ENCODE data around the gene THG1L.
A peak's percentile ranks its signal among the peaks of the same experiment; 100 is the strongest.

The THG1L gene

DNA sequence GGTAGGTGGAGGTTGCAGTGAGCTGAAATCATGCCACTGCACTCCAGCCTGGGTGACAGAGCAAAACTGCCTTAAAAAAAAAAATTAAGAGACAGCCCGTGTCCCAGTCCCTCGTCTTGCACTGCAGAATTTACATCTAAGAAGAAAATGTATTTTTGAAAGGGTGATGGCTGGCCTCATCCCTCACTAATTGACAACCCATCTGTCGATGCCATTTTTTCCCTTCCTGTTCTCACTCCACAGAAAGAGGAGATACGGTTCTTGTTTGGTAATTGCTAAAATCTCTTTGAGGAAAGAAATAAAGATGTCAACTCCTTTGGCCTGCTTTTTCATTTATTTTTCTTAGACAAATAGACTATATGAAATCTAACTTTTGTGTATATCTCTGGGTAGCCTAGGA is 9.9 kb downstream of the THG1L start:
- H3K36me3 ChIP-seq (ENCODE audit: control insufficient read depth in 2 of 2, insufficient read depth in 2 of 2, low read length in 2 of 2), result peaks cover 9 to 10% of the 10 kb centered on the region in 2 donors

DNA sequence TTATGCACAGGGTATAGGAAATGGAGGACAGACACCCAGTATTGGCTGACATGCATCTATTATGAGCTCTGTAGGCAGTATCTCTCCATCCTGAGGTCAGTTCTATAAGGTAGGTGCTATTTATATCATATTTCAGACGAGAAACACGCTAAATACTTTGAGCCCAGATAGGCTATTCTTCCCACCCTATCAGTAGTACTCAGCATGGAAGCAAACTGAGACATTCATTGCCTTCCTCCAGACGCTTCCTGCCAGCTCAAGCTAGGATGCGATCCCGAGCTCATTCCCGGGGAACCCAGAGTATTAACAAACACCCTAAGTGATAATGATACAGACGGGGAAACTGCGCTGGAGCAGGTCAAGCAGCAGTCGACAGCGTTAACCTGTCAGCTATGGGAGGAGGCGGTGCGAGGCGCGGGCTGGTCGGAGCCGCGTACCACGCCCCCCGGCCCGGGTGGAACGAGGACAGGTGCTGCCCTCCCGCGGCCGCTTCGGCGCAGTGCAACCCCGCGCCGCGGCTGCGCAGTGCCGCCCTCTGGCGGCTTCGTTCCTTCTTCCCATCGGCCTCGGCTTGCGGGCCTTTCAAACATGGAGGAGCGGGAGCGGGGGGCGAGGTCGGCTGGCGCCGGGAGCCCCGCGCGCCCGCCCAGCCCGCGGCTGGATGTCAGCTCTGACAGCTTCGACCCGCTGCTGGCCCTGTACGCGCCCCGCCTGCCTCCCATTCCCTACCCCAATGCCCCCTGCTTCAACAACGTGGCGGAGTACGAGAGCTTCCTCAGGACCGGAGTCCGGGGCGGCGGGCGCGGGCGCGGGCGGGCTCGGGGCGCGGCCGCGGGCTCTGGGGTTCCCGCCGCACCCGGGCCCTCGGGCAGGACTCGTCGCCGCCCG is 12.2 kb downstream of the THG1L start, which contains the start of gene LSM11:
Gene LSM11 (plus strand): TSS at position 550 of the 888 bp plus-strand sequence. CDS start 39 bp downstream, at position 589.
- Histone ChIP-seq H3K27me3 (ENCODE audit: control insufficient read depth in 2 of 2, insufficient read depth in 2 of 2, low read length in 2 of 2) (no peaks in the 10 kb centered on the region), H3K9ac (ENCODE audit: low read depth in 1 of 2, low read length in 2 of 2) (peak within 1 kb of the TSS; percentile 75 to 77), H3K27ac (ENCODE audit: low read depth in 2 of 2, low read length in 2 of 2) (peak within 1 kb of the TSS; percentile 26 to 38)

More for the DNA sequence above, 9.9 kb downstream of the THG1L start:
- Histone ChIP-seq H3K4me1 (ENCODE audit: control insufficient read depth in 2 of 2, insufficient read depth in 2 of 2, low read length in 2 of 2) (peaks cover 12 to 14% of the 10 kb centered on the region in 2 donors), H3K27me3 (ENCODE audit: control insufficient read depth in 2 of 2, insufficient read depth in 2 of 2, low read length in 2 of 2) (no peaks in the 10 kb centered on the region), H3K4me3 (ENCODE audit: low read length in 2 of 2) (no peak overlapping the region), H3K9ac (ENCODE audit: low read depth in 1 of 2, low read length in 2 of 2) (no peak overlapping the region), H3K27ac (ENCODE audit: low read depth in 2 of 2, low read length in 2 of 2) (no peak overlapping the region), H3K9me3 (ENCODE audit: control insufficient read depth in 2 of 2, low read length in 2 of 2) (no peaks in the 10 kb centered on the region)

DNA sequence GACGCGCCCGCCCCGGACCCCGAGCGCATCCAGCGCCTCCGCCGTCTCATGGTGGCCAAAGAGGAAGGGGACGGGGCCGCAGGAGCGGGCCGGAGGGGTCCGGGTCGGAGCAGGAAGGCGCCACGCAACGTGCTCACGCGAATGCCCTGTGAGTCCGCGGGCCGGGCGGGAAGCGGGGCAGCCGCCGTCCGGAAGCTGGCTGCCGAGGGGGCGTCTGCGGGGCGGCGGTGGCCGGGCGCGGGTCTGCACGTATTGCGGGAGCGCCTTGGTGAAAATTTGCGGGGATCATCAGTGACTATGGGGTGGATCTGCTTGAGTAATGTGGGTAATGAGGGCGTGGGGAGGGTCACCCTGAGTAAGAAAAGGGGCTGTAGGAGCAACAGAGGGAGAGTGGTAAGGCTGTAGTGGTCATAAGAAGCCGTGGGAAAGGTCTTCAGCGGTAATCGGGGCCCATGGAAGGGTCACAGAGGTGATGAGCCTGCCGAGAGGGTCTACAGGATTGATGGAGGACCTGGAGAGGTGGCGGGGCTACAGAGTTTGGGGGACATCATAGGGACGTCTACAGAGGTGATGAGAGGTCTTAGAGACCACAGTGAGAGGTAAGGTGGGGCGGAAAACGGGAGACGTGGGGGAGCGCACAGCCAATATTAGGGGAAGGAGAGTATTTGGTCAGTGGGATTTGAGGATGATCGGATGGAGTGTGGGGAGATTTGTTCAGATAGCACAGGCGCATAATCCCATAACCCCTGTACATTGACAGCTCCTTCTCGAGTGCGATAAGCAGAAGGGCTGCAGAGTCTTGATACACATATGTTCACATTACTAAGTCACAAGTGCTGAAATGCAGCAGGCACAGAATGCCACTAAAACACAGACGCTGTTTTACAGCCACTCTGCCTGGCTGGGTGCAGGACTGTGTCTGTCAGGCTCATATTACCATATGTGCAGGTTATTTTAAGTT is 13.1 kb downstream of the THG1L start:
- Histone ChIP-seq H3K27me3 (ENCODE audit: control insufficient read depth in 2 of 2, insufficient read depth in 2 of 2, low read length in 2 of 2) (no peaks in the 10 kb centered on the region), H3K9me3 (ENCODE audit: control insufficient read depth in 2 of 2, low read length in 2 of 2) (no peaks in the 10 kb centered on the region), H3K4me3 (ENCODE audit: low read length in 2 of 2) (peak overlapping the region; percentile 81 to 88), H3K36me3 (ENCODE audit: control insufficient read depth in 2 of 2, insufficient read depth in 2 of 2, low read length in 2 of 2) (peaks cover 3 to 6% of the 10 kb centered on the region in 2 donors), H3K27ac (ENCODE audit: low read depth in 2 of 2, low read length in 2 of 2) (no peak overlapping the region), H3K4me1 (ENCODE audit: control insufficient read depth in 2 of 2, insufficient read depth in 2 of 2, low read length in 2 of 2) (peaks cover 11 to 12% of the 10 kb centered on the region in 2 donors), H3K9ac (ENCODE audit: low read depth in 1 of 2, low read length in 2 of 2) (peak overlapping the region; percentile 75 to 77)

More for the DNA sequence above, 12.2 kb downstream of the THG1L start, which contains the start of gene LSM11:
- H3K9me3 ChIP-seq (ENCODE audit: control insufficient read depth in 2 of 2, low read length in 2 of 2), result no peaks in the 10 kb centered on the region
- H3K36me3 ChIP-seq (ENCODE audit: control insufficient read depth in 2 of 2, insufficient read depth in 2 of 2, low read length in 2 of 2), result peaks cover 6 to 9% of the 10 kb centered on the region in 2 donors
- peak within 1 kb of the TSS; percentile 81 to 88 for H3K4me3 ChIP-seq (ENCODE audit: low read length in 2 of 2)
- peaks cover 11 to 12% of the 10 kb centered on the region in 2 donors for H3K4me1 ChIP-seq (ENCODE audit: control insufficient read depth in 2 of 2, insufficient read depth in 2 of 2, low read length in 2 of 2)

DNA sequence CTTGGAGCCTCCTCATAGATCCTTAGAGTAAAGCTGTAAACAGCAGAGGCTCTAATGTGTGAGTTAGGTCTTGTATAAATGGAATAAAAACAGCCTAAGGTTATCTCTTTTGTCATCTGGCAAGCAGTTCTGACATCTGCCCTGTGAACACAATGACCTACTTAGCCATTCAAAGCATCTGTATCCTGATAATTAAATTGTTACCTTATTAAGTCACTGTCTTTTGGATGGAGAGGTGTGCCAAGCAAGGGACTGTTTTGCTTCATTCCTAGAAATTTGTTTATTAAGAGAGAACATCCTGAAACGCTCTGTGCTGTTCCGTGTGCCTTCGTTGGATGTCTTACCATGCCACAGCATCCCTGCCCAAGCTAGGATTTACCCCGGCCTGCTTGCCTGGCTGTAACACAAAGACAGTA is 13.8 kb downstream of the THG1L start:
- H3K9ac ChIP-seq (ENCODE audit: low read depth in 1 of 2, low read length in 2 of 2), result no peak overlapping the region
- no peak overlapping the region for H3K27ac ChIP-seq (ENCODE audit: low read depth in 2 of 2, low read length in 2 of 2)
- no peaks in the 10 kb centered on the region for H3K36me3 ChIP-seq (ENCODE audit: control insufficient read depth in 2 of 2, insufficient read depth in 2 of 2, low read length in 2 of 2)
- H3K4me3 ChIP-seq (ENCODE audit: low read length in 2 of 2), result peak overlapping the region in 1 of 2 donors; percentile 88
- no peaks in the 10 kb centered on the region for H3K27me3 ChIP-seq (ENCODE audit: control insufficient read depth in 2 of 2, insufficient read depth in 2 of 2, low read length in 2 of 2)
- H3K4me1 ChIP-seq (ENCODE audit: control insufficient read depth in 2 of 2, insufficient read depth in 2 of 2, low read length in 2 of 2), result peaks cover 11 to 12% of the 10 kb centered on the region in 2 donors
- H3K9me3 ChIP-seq (ENCODE audit: control insufficient read depth in 2 of 2, low read length in 2 of 2), result no peaks in the 10 kb centered on the region

DNA sequence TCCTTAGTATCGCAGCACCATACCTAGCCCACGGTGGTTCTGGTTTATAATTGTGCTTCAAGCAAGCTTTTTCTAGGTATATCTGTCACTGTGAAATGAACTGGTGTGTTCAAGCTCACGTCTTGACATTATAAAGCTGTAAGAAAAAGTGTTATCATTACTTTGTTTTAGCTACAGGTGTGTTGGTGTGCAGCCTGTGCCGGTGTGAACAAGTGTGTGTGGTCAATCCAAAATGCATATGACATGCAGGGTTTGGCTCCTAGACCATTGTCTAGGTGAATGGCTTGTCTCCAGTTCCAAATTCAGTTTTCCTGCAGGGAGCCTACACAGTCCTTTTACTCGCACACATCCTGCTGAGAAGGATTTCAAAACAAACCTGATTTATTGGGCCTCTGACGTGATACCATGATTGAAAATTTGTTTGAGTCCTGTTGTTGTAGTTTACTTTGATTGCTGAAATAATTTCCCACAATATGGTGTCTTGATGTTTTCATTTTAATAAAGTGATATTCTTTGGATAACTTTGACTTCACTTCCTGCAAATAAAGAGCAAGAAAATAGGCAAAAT is 16.0 kb downstream of the THG1L start:
- no peak overlapping the region for H3K9ac ChIP-seq (ENCODE audit: low read depth in 1 of 2, low read length in 2 of 2)
- H3K9me3 ChIP-seq (ENCODE audit: control insufficient read depth in 2 of 2, low read length in 2 of 2), result no peaks in the 10 kb centered on the region
- H3K36me3 ChIP-seq (ENCODE audit: control insufficient read depth in 2 of 2, insufficient read depth in 2 of 2, low read length in 2 of 2), result peaks cover 0 to 2% of the 10 kb centered on the region in 2 donors
- H3K4me1 ChIP-seq (ENCODE audit: control insufficient read depth in 2 of 2, insufficient read depth in 2 of 2, low read length in 2 of 2), result peaks cover 11 to 12% of the 10 kb centered on the region in 2 donors
- H3K27ac ChIP-seq (ENCODE audit: low read depth in 2 of 2, low read length in 2 of 2), result no peak overlapping the region
- no peaks in the 10 kb centered on the region for H3K27me3 ChIP-seq (ENCODE audit: control insufficient read depth in 2 of 2, insufficient read depth in 2 of 2, low read length in 2 of 2)
- no peak overlapping the region for H3K4me3 ChIP-seq (ENCODE audit: low read length in 2 of 2)

DNA sequence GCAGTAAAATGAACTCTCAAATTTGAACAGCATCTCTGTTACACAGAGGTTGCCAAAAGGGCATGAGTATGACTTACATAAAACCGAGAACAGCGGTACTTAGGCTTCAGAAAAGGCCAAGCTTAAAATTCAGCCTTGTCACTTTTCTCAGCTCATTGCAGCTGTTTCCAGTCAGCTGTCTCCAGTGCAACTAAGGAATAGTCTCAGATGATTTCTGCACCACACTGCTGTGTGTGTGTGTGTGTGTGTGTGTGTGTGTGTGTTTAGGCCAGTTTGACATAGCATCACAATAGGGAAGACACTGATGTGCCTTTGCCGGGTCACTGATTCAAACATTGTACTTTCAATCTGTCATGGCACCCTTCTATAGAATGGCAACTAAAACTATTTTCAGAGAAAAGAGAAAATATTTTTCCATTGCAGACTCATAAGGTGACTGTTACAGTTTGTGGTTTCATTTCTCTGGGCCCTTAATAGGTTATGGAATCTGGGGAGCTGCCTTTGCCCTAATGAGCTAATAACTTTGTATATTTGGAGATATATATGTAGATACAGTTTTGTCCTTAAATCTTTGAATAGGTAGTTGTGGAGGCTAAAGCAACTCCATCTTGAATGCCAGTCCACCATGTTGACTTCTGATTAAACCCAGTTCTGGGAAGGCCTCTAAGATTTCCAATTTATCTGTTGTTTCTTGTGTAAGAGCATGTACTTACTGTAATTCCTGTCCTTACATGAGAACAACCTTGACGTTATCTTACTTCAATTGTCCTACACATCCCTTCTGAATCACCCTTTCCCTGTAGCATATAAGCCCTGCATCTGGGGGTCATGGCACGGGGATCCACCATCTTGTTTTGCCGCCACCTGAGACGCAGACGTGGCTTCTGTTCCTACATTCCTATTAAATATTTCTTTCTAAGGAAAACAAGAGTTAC is 16.8 kb downstream of the THG1L start:
- H3K4me3 ChIP-seq (ENCODE audit: low read length in 2 of 2), result no peak overlapping the region
- no peaks in the 10 kb centered on the region for H3K27me3 ChIP-seq (ENCODE audit: control insufficient read depth in 2 of 2, insufficient read depth in 2 of 2, low read length in 2 of 2)
- H3K27ac ChIP-seq (ENCODE audit: low read depth in 2 of 2, low read length in 2 of 2), result no peak overlapping the region
- H3K36me3 ChIP-seq (ENCODE audit: control insufficient read depth in 2 of 2, insufficient read depth in 2 of 2, low read length in 2 of 2), result peaks cover under 1 to 6% of the 10 kb centered on the region in 2 donors
- no peaks in the 10 kb centered on the region for H3K9me3 ChIP-seq (ENCODE audit: control insufficient read depth in 2 of 2, low read length in 2 of 2)
- no peak overlapping the region for H3K9ac ChIP-seq (ENCODE audit: low read depth in 1 of 2, low read length in 2 of 2)
- H3K4me1 ChIP-seq (ENCODE audit: control insufficient read depth in 2 of 2, insufficient read depth in 2 of 2, low read length in 2 of 2), result peaks cover 10 to 11% of the 10 kb centered on the region in 2 donors

DNA sequence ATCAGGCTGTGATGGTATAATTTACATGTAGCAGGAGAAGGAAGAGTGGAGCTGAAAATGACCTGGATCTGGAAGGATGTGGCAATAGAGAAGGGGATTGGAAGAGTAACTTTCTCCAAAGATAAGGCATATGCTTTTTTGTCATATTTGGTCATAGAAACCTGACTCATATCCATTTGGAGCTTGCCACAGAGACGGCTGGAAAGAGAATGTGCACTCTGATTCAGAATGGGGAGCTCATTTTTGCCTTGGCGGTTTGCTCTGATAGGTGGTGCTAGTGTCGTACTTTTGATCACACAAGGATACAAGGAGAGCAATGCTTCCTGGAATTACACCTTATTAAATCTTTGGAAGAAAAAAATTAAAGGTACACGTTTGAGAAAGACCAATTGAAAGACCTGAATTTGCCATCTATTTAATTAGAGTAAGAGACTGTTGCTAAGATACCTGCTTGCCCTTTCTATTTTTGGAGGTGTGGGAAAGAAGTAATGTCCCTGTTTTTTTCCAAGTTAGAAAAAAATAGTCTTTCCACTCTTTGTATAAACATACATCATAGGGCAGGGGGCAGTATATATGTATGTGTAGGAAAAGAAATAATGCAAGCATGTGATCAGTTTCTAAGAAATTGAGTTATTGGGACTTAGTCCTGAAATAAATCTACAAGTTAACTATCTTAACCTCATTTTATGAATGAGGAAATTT is 17.7 kb downstream of the THG1L start:
- H3K9me3 ChIP-seq (ENCODE audit: control insufficient read depth in 2 of 2, low read length in 2 of 2), result no peaks in the 10 kb centered on the region
- no peak overlapping the region for H3K9ac ChIP-seq (ENCODE audit: low read depth in 1 of 2, low read length in 2 of 2)
- no peaks in the 10 kb centered on the region for H3K27me3 ChIP-seq (ENCODE audit: control insufficient read depth in 2 of 2, insufficient read depth in 2 of 2, low read length in 2 of 2)
- H3K4me3 ChIP-seq (ENCODE audit: low read length in 2 of 2), result no peak overlapping the region
- no peak overlapping the region for H3K27ac ChIP-seq (ENCODE audit: low read depth in 2 of 2, low read length in 2 of 2)
- peaks cover 7 to 8% of the 10 kb centered on the region in 2 donors for H3K4me1 ChIP-seq (ENCODE audit: control insufficient read depth in 2 of 2, insufficient read depth in 2 of 2, low read length in 2 of 2)
- peaks cover 9 to 10% of the 10 kb centered on the region in 2 donors for H3K36me3 ChIP-seq (ENCODE audit: control insufficient read depth in 2 of 2, insufficient read depth in 2 of 2, low read length in 2 of 2)

DNA sequence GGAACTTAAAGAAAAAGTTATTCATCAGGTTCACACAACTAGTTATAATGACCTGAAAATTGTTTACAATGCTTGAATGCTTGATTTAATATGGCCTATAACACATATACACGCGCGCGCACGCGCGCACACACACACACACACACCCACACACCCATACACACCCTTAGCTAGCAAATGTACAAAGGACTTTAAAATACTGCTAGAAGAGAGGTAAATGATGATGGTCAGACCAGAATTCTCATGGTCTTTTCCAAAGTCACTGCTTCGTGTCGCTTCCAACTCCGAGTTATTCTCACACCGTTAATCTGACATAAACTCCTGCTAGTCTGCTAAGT is 18.2 kb downstream of the THG1L start:
- peaks cover 10 to 12% of the 10 kb centered on the region in 2 donors for H3K36me3 ChIP-seq (ENCODE audit: control insufficient read depth in 2 of 2, insufficient read depth in 2 of 2, low read length in 2 of 2)
- peaks cover 4 to 5% of the 10 kb centered on the region in 2 donors for H3K4me1 ChIP-seq (ENCODE audit: control insufficient read depth in 2 of 2, insufficient read depth in 2 of 2, low read length in 2 of 2)
- no peak overlapping the region for H3K4me3 ChIP-seq (ENCODE audit: low read length in 2 of 2)
- no peak overlapping the region for H3K27ac ChIP-seq (ENCODE audit: low read depth in 2 of 2, low read length in 2 of 2)
- no peaks in the 10 kb centered on the region for H3K9me3 ChIP-seq (ENCODE audit: control insufficient read depth in 2 of 2, low read length in 2 of 2)
- H3K27me3 ChIP-seq (ENCODE audit: control insufficient read depth in 2 of 2, insufficient read depth in 2 of 2, low read length in 2 of 2), result no peaks in the 10 kb centered on the region
- no peak overlapping the region for H3K9ac ChIP-seq (ENCODE audit: low read depth in 1 of 2, low read length in 2 of 2)

Data from mucosa of rectum (tissue), 2 donors.